NCI-H128 (cell line): ENCODE results near the gene CFAP97D2.
"Not testable (repeated sequence)": the region's sequence is repeated elsewhere in the genome, so short reads cannot be mapped to it uniquely, and the experiment has no call there.

Experiments
- DNase-seq: peaks from one replicate; lab custom pipeline; 2025; ENCODE audit not compliant: unreplicated experiment; lab: John Stamatoyannopoulos, UW

Gene CFAP97D2

DNA sequence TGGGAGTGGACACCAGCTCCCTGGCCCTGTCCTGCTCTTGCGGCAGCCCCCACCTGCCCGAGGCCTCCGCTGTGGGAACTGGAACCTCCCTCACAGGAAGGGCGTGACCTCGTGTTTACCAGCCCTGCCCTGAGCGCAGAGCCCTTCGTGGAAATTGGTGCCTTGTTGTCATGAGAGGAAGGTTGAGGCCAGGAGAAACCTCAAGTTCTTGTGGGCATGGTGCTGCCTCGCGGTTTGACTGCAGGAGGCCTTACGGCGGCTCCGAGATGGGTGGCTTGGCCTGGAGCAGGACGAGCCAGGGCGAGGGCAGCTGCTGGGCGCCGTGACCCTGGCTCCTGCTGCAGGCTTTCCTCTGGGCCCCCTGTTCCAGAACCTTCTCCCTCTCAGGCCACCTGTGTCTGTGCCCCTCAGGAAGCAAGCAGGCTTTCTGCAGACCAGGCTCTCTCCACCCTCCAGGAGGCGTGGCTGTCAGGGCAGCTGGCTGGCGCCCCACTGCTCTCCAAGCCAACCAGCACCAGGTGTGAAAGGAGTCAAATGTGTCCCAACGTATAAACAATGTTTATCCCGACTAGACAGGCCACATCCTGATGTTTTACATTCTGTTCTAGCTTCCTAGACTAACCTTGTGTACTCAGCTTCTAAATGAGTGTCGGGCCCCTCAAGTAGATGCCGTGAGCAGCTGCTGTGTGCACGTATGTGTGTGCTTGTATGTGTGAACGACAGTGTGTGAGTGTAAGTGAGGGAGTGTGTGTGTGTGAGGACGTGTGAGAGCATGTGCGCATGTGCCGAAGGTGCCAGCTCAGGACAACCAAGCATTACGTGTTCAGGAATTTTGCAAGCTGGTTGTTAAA lies 36.2 kb upstream of the CFAP97D2 start:
- peak; percentile 17 for DNase-seq

DNA sequence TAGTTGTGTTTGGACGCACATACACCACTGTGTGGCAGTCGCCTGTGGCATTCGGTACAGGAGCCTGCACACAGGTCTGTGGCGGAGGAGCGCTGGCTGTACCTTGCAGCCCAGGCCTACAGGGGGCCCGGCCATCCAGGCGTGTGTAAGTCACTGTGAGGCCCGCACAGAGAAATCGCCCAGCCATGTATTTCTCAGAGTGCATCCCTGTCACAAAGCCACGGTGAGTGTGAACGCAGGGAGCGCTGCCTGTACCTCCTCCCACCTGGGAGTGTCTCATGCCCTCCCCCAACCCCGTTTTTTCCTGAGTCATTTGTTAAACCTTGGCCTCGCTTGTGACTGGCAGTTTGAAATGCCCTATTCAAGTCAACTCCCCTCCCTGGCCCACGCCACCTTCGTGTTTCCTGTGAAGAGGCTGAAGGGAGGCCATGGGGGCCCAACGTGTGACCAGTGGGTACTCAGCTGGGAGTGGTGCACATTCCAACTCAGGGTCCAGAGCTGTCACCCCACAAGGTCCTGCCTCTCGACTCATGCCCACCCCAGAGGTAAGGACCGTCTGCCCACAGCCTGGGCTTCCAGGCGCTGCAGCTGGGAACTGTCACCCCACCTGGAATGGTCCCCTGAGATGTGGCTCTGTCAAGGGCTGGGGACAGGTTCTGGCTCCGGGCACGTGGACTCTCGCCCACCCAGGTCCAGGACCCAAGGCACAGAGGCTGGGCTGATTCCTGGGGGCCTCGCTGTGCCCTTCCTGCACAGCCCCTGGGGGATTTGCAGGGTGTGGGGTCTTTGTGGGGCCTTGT lies 35.1 kb upstream of the CFAP97D2 start:
- no peak for DNase-seq

DNA sequence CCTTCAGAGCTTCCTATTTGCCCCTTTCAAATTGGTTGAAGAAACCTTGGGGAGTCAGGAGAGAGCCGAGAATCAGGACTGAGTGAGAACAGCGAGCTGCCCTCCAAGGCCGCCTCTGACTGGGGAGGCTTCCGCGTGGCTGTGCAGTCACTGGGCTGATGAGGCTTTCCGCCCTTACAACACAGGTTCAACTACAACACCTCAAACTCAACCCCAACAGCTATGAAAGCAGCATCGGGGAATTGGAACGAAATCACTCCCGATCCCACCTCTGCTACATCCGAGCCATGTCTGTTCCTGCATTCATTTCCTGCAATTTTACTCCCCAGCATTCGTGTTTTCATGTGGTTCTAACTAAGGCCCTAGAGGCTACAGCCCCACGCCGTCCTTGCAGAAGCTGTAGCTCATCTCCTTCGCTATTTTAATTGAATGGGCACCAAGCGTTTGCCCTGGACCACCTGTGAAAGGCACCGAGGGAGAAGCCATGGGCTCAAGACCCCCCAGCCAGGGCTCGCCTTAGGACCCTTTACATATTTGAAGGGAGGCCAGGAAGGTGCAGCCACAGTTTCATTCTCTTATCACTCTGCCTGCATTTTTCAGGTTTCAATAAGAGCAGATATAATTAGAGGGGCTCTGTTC lies 34.3 kb upstream of the CFAP97D2 start:
- DNase-seq: no peak

DNA sequence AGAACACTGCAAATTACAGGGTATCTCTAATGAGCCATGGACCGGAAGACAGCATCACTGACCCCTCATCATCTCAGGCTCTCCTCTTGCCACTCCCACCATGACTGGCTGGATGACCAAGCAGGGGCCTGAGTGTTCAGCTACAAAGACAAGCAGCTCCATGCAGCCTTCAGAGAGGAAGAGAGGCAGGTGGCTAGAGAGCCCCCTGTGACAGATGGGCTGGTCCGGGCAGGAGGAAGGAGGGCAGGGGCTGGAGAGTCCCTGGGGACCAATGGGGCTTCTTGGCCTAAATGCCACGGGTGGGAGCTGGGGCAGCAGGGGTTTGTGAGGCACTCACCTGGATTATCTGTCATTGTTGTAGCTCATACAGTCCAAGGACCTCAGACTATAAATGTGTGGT lies 33.8 kb upstream of the CFAP97D2 start:
- no peak for DNase-seq

DNA sequence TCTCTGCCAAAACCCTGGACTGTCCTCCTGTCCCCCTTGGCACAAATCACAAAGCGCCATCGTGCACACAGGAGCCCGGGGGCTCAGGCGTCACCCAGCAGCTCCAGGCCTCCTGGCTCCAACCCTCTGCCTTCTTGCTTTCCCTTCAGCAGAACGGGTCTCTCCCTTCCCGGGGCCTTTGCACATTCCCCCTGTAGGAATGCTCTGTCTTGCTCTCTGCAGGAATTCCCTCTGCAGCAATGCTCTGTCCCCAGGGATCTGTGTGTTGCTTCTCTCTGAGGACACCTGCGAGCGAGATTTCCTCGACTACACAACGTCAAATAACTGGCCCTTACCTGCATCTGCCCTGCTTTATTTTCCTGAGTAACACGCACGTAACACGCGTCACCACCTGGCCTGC lies 33.3 kb upstream of the CFAP97D2 start:
- no peak for DNase-seq

DNA sequence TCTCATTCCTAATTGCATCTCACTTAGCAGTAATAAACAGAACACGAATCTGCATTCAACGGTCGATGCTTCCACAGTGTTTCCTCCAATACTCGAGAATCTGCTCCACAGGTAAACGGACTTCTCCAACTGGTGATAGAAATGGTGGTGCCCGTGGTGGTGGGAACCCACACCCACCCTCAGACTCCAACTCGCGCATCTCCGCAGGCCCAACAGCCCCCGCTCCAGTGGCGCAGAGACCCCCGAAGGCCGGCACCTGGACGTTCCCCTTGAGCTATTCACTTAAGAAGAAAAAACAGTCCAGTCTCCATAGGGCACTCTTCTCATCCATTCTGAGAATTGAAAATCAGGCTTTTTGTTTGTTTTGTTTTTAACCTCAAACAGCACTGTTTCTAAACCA lies 32.9 kb upstream of the CFAP97D2 start:
- no peak for DNase-seq

DNA sequence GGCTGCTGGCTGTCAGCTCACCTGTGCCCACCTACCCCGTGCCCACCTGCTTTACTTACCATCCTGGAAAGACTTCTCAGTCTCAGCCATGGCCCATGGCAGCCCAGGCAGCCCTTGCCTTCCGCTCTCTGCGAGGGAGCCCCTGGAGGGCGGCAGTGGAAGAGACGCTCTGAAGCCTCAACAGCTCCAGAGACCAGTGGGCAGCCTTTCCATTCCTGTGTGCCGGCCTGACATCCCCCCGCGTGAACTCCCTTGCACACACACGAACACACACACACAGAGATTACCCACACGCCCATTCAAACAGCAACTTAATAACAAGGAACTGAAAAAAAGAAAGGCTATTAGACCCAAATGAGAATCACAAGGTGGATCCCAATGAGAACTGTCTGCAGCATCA lies 32.4 kb upstream of the CFAP97D2 start:
- DNase-seq: no peak

DNA sequence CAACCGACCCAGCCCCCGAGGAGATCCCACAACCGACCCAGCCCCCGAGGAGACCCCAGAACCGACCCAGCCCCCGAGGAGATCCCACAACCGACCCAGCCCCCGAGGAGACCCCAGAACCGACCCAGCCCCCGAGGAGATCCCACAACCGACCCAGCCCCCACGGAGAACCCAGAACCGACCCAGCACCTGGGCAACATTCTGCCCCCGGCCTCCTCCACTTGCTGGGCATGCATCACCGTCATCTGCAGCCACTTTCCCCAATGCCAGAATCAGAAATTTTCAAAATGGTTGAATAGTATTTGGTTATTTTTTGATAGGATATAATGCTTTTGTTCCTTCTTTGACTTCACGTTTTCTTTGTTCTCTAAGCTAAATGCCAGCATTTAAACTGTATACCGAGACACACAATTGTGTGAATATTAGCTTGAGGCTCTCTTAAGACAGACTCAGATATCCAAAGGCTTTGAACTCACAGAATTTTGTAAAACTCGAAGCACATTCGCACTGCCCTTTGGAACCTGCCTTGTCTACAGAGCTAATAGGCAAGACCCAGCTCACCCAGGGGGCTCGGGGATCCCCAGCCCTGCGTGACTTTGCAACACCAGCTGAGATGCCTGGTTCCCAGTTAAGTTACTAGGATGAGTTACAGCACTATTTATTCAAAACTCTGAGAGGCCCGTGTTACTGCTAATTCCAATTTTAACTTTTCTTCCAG lies 31.1 kb upstream of the CFAP97D2 start:
- no peak for DNase-seq

DNA sequence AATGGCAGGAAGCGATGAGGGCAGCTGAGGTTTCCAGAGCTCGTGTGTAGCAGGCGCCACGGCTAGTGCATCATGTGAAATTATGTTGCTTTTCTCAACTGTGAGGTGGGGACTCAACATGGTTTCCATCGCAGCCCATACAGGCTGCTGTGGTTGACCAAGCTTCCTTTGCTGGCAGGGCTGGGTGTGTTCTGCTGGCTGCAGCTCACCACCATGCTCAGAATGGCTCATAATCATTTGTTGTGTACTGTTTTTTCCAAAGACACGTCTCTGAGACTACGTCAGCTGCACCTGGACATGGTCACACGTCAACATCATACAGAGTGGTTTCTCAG lies 30.6 kb upstream of the CFAP97D2 start:
- no peak for DNase-seq

DNA sequence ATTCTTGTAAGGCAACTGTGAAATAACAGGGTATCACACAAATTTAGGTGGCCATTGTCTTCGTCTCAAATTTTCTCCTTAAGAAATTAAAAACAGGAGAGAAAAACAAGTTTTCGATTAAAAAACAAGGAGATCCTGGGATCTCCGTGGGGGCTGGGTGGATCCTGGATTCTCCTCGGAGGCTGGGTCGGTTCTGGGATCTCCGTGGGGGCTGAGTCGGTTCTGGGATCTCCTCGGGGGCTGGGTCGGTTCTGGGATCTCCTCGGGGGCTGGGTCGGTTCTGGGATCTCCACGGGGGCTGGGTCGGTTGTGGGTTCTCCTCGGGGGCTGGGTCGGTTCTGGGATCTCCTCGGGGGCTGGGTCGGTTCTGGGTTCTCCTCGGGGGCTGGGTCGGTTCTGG lies 30.2 kb upstream of the CFAP97D2 start:
- not testable (repeated sequence) for DNase-seq

DNA sequence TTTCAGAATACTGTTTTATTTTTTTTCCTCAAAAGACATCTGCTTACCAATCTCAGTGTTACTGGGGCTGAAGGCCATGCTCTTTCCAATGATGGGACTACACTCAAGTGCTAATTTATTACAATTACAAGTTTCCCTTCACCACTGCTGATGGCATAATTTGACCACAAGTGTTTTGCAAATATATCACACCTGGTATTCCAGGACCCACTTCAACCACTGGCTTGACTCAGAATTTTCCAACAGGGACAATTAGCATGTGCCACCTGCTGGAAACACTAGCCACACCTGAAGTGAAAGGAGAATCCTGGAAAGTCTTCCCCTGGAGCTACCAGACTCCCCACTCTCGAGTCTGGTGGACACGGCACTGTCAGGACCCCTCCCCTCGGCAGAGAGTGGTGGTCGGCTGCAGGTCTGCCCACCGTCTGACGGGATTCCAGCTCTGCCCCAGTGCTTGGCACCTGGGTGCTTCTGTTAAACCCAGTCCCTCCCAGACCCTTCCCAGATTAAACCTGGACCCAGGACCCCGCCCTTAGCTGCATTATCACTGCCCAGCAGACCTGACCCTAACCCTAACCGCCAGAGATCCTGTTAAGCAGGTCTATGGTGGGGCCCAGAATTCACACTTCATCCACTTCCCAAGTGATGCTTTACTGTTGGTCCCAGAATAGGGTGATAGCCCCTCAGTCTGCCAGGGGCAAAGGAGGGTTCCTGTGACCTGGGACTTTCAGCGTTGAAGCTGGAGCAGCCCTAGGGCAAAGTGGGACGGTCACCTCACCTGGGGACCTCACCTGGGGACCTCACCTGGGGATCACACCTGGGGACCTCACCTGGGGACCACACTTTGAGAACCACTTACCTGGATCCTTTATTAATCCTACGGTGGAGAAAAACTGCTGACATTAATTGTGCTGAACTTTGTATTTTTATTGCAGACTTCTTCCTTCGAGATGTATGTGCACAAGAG lies 29.0 kb upstream of the CFAP97D2 start:
- DNase-seq: peak; percentile 29

DNA sequence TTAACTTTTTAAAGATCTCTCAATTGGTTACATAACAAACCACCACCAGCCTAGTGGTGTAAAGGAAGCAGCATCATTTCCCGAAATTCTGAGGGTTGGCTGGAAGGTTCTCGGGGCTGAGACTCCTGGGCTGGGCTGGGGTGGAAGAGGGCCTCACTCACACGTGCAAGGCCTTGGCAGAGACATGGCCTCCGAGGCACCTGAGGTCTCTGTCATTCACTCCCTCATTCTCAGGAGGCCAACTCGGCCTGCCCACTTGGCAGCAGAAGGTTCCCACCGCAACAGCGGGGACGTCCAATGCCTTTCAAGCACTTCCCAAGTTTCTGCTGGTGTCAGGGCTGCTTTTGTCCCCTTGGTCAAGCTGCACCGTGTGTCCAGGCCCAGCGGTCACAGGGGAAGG lies 28.0 kb upstream of the CFAP97D2 start:
- DNase-seq: no peak

DNA sequence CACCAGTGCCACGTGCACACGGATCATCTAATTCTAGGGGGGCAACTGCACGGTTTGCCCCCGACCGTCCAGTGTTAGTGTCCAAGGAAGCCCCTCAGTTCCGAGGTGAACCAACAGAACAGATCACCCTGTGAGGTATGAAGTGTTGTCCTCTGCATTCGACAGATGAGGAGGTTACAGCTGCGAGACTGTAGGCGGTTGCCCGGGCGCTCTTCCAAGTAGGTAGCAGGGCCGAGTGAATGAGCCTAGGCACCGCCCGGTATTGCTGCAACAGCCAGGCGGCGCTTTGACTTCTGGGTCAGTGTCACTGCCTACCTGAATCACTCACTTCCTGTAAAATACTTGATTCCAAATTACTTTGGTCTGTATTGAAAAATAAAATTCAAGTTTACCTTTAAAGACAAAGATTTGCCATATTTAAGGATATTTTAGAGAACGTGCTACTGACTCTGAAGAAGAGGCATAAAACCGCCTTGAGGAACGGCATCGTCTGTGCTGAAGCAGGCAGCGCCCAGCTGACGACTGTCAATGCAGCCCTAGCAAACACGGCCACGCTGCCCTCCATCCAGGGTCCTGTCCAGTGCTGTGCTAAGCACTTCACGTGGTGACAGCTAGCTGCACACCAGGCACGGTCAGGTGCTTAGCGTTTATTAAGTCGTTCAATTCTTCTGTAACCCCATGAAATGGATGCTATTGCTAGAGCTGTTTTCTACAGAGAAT lies 27.3 kb upstream of the CFAP97D2 start:
- no peak for DNase-seq

DNA sequence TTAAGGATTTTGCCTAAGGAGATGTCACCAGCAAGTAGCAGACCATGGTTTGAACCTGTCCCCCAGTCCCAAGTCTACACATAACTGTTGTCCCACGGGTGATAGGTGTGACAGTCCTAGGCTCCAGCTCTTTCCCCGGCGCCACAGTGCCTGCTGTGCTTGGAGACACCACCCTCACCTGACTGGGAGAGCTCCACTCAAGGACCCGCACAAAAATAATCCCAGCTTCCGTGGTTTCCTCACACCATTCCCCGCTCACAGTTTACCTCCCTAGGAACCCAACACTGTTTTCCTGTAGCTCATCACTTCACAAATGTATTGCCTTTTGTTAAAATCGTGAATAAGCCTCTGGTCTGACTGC lies 26.8 kb upstream of the CFAP97D2 start:
- no peak for DNase-seq

DNA sequence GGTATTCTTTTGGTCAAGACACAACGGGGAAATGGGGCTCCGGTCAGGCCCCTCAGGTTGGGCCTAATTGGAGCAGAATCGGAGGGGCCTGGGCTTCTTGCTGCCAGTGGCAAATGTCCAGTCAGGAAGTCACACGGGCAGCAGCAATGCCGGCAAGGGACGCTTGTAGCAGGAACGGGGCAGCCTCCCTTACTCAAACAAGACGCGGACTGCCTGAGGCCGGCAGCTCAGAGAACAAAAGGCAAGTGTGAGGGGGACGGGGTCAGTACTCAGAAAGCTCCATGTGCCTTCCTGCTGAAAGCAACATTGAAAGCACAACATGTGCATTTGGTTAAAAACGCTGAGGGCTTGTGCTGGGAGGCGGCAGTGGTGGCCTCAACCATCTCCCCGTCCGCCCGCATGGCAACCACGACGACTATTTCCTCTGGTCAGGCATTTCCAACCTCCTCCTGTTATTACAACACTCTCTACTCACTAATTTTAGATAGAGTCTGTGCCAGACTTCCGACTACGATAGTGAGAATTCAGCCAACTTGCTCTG lies 26.2 kb upstream of the CFAP97D2 start:
- no peak for DNase-seq

DNA sequence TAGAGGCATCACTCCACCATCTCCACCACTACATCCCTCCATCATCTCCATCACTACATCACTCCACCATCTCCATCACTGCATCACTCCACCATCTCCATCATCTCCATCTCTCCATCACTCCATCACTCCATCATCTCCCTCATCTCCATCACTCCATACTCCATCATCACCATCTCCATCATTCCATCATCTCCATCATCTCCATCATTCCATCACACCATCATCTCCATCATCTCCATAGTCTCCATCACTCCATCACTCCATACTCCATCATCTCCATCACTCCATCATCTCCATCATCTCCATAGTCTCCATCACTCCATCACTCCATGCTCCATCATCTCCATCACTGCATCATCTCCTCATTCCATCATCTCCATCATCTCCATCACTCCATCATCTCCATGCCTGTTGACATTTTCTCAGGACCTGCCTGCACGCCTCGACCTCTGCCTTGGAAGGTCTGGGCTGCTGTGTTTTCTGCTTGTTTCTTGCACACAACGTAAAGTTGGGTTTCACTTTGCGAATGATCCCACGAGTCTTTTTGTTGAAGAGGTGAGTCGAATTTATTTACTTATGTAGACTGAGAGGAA lies 25.5 kb upstream of the CFAP97D2 start:
- no peak for DNase-seq

DNA sequence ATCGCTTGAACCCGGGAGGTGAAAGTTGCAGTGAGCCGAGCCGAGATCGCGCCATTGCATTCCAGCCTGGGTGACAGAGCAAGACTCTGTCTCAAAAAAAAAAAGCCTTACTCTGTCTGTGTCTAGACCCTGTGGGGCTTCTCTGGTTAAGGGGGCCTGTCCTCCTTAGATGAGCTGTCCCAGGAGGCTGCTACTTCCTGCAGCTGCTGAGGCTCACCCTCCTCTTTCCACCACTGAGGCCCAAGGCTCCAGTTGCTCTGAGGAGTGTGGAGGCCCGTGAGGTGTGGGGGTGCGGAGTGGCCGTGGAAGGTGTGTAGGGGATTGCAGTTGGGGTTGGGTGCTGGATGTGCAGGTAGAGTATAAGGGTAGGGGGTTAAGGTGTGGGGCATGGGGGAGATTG lies 24.6 kb upstream of the CFAP97D2 start:
- DNase-seq: no peak

DNA sequence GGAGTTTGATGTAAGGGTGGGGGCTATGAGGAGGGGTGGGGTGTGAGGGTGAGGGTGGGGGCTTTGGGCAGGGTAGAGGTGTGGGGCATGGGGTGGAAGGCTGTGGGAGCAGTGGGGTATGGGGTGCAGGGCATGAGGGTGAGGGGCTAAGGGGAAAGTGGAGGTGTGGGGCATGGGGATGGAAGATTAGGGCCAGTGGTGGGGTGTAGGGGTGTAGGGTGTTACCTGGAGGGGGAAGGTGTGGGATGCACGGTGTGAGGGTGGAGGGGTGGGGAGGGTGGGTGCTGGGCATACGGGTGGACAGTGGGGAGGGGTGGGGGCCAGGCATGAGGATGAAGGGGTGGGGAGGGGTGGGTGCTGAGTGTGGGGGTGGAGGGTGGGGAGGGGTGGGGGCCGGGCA lies 23.7 kb upstream of the CFAP97D2 start:
- DNase-seq: no peak
